Pancreas (tissue), 10 donors: ENCODE data around the gene SBNO2. TPM values are rescaled to one million over a fixed set of nuclear protein-coding genes. Genes with fewer than 3 reads are reported as not detected.
A peak's percentile ranks its signal among the peaks of the same experiment; 100 is the strongest.

Experiments
- ATAC-seq, 4 donors: fragments of 200-7000 bp; cut with Tn5 transposase; one replicate each; pipeline versions ENCODE4 v1.8.0 to v1.9.1; 2020; ENCODE audit warnings: mild to moderate bottlenecking in 4 of 4, moderate library complexity in 4 of 4
- DNase-seq, 6 donors: peaks; one replicate each; pipeline ENCODE4 v3.0.0-alpha.2; 2020
- FAIRE-seq: peaks from 2 replicates; lab custom pipeline; 2012; peaks lifted over from hg19 to GRCh38; lab: Jason Lieb, UNC
- H3K27ac ChIP-seq, 4 donors: fragments of 200-600 bp; sonication (generic); 1 replicate in 3 of 4; 2 replicates in 1 of 4; pipeline versions ENCODE4 v1.5.0 to v1.8.0; 2020
- H3K27me3 ChIP-seq, 4 donors: fragments of 200-600 bp; one replicate each; pipeline ENCODE4 v1.8.0; 2021
- H3K36me3 ChIP-seq, 3 donors: fragments of 200-600 bp; sonication (generic) in 1 of 3; one replicate each; pipeline versions ENCODE4 v1.5.0 to v1.8.0; 2020 to 2021
- H3K4me1 ChIP-seq, 3 donors: fragments of 200-600 bp; one replicate each; pipeline ENCODE4 v1.8.0; 2021
- H3K4me3 ChIP-seq, 4 donors: fragments of 200-600 bp; sonication (generic) in 2 of 4; one replicate each; pipeline versions ENCODE4 v1.5.0 to v1.8.0; 2020 to 2021
- H3K9me3 ChIP-seq, 4 donors: fragments of 200-600 bp; one replicate each; pipeline ENCODE4 v1.8.0; 2021
- WGBS, 2 donors: extraction: QIAGEN DNeasy Blood & Tissue Kit; methylation state at CpG; one replicate each; pipeline ENCODE4 v1.1.7; 2013; 5-methylcytosine and 5-hydroxymethylcytosine counted together
- intact Hi-C, 3 donors: fragments of 100-400 bp; cut with DNase I; formaldehyde crosslinking; loops; one replicate each; pipeline versions ENCODE4 v1.11.1 to v1.14.2; 2022
- polyA plus RNA-seq, 2 donors: library from polyadenylated mRNA; stranded (reverse); fragments of 200-250 nt; gene quantifications; one replicate each; pipeline ENCODE4 v1.2.3, GENCODE V29; 2013
- total RNA-seq, 6 donors: library from RNA; stranded (reverse); fragmentation: NEBNext Ultra II Directional in 4 of 6; extraction: Animal tissue kit (Norgen Biotek cat#: 25700) in 4 of 6; gene quantifications; one replicate each; pipeline versions ENCODE4 v1.2.1 to v1.2.4, GENCODE V29; 2021 to 2023
- TF ChIP-seq, protein P1 (sequence below), 4 donors: fragments of 200-600 bp; sonication (generic) in 3 of 4; IDR thresholded peaks; one replicate each; pipeline versions ENCODE4 v1.5.0 to v1.8.0; 2021; ENCODE audit warnings: antibody characterized with exemption in 4 of 4
- donor health status: healthy with polysubstance abuse.
- donor health status: DM: no; HTN: no; CAD: no; lungs with moderate emphysema.
- donor health status: DM: no; HTN: no; CAD: no.
- donor health status: control.
- donor health status: control.
- donor health status: Bipolar disorder and iron deficiency.
- donor health status: DM: yes; HTN: yes; CAD: no.
- donor health status: DM: no; HTN: no; CAD: no.
- donor health status: DM: no; HTN: no; CAD: no.
- donor health status: DM: yes; HTN: yes; CAD: no.

SBNO2 gene
- total and polyA plus RNA-seq, 8 donors, result 16.8 to 53.9 (median 27.4) TPM

DNA sequence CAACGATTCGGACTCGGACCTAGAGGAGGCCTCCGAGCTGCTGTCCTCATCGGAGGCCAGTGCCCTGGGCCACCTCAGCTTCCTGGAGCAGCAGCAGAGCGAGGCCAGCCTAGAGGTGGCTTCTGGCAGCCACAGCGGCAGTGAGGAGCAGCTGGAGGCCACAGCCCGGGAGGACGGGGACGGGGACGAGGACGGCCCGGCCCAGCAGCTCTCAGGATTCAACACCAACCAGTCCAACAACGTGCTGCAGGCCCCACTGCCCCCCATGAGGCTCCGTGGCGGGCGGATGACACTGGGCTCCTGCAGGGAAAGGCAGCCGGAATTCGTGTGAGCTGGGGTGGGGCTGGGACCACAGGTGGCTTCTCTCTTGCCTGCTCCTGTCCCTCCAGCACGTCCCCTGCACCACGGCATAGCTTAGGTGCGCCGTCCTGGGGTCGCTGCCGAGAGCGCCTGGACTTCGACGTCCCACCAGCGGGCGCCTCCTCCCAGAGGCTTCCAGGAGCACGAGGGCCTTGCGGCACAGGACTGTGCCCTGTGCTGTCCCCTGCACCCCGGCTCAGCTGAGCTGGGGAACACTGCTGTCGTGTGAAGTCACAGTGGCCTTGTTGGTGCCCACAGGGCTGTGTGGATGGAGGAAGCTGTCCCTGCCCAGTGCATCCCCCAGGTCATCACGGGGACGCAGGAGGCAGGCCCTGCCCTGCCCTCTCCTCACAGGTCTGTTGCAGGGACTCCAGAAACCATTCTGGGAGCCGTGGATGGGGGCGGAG lies 88.2 kb downstream of the SBNO2 start:
- H3K36me3 ChIP-seq, result peaks cover 0 to 12% (median 11%) of the 10 kb centered on the region in 3 donors
- FAIRE-seq (no peak), ATAC-seq (no peak), DNase-seq (peak in 3 of 6 donors; percentile 37 to 71 (median 55))
- 81% methylated on average over 34 to 38 of the region's 38 CpGs for WGBS, 2 donors
- H3K4me3 ChIP-seq, result no peak overlapping the region
- H3K4me1 ChIP-seq, result peaks cover 0 to 7% (median 0%) of the 10 kb centered on the region in 3 donors
- no peaks in the 10 kb centered on the region for H3K9me3 ChIP-seq
- no peaks in the 10 kb centered on the region for H3K27me3 ChIP-seq
- H3K27ac ChIP-seq, result no peak overlapping the region
- TF ChIP-seq, protein P1, sequence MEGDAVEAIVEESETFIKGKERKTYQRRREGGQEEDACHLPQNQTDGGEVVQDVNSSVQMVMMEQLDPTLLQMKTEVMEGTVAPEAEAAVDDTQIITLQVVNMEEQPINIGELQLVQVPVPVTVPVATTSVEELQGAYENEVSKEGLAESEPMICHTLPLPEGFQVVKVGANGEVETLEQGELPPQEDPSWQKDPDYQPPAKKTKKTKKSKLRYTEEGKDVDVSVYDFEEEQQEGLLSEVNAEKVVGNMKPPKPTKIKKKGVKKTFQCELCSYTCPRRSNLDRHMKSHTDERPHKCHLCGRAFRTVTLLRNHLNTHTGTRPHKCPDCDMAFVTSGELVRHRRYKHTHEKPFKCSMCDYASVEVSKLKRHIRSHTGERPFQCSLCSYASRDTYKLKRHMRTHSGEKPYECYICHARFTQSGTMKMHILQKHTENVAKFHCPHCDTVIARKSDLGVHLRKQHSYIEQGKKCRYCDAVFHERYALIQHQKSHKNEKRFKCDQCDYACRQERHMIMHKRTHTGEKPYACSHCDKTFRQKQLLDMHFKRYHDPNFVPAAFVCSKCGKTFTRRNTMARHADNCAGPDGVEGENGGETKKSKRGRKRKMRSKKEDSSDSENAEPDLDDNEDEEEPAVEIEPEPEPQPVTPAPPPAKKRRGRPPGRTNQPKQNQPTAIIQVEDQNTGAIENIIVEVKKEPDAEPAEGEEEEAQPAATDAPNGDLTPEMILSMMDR (IDR thresholded peaks at IDR 0.05), result no peak
- intact Hi-C loops, result no loop called here

DNA sequence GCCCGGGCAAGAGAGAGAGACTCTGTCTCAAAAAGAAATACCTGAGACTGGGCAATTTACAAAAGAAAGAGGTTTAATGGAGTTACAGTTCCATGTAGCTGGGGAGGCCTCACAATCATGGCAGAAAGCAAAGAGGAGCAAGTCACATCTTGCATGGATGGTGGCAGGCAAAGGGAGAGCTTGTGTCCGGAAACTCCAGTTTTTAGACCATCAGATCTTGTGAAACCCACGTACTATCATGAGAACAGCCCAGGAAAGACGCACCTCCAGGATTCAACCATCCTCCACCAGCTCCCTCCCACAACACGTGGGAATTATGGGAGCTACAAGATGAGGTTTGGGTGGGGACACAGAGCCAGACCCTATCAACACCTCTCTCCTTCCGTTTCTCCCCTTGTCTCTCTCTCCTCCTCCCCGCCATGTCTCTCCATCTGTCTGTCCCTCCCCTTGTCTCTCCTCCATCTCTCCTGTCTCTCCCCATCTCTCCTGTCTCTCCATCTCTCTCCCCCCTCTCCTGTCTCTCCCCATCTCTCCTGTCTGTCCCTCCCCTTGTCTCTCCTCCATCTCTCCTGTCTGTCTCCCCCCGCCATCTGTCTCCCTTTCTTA lies 88.9 kb downstream of the SBNO2 start:
- Histone ChIP-seq H3K36me3 (peaks cover 0 to 9% (median 8%) of the 10 kb centered on the region in 3 donors), H3K9me3 (no peaks in the 10 kb centered on the region), H3K4me3 (no peak overlapping the region), H3K27me3 (no peaks in the 10 kb centered on the region), H3K4me1 (peaks cover 0 to 7% (median 0%) of the 10 kb centered on the region in 3 donors), H3K27ac (no peak overlapping the region)
- intact Hi-C loops, result no loop called here
- no peak for FAIRE-seq
- TF ChIP-seq, protein P1 (IDR thresholded peaks at IDR 0.05), result no peak
- DNase-seq, result no peak
- no peak for ATAC-seq
- WGBS, 2 donors, result 82 to 87% methylated on average over 8 of the region's 8 CpGs

DNA sequence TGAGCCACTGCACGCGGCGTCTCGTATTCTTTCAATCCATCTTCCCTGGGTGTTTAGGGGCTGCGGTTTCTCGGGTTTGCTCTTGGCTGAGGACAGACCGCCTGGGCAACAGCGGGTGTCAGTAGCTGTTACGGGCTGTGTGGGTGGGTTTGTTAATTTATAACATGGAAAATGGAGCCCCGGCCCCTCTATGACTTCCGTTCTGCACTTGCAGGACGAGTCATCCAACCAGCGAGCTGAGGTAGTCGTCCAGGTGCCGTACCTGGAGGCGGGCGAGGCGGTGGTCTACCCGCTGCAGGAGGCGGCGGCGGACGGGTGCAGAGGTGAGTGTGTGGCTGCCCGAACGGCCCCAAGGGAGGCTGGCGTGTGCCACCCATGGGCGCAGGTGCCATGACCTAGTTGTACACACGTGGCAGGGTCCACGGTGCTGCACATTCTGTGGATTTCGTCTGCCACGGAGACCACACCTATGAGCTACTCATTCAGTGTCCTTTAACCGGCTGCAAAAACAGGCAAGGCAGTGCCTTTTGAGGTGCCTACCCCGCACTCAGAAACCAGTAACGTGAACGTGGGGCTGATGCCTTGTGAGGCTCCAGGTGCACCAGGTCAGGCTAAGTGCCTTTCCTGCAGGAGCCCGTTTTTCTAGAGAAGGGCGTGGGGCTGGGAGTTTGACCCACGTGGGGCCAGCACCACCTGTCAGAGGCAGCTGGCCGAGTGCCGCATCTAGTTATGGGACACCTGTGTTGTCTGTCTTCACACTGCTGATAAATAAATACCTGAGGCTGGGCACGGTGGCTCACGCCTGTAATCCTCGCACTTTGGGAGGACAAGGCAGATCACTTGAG lies 89.8 kb downstream of the SBNO2 start:
- intact Hi-C loops, result no loop called here
- no peak for FAIRE-seq
- H3K4me3 ChIP-seq, result no peak overlapping the region
- H3K36me3 ChIP-seq, result peaks cover 0 to 9% (median 8%) of the 10 kb centered on the region in 3 donors
- H3K4me1 ChIP-seq, result peaks cover 0 to 7% (median 0%) of the 10 kb centered on the region in 3 donors
- peak in 3 of 6 donors; percentile 44 to 75 (median 57) for DNase-seq
- 50 to 55% methylated on average over 43 of the region's 43 CpGs for WGBS, 2 donors
- H3K9me3 ChIP-seq, result no peaks in the 10 kb centered on the region
- ATAC-seq, result no peak
- no peaks in the 10 kb centered on the region for H3K27me3 ChIP-seq
- TF ChIP-seq, protein P1 (IDR thresholded peaks at IDR 0.05), result no peak
- H3K27ac ChIP-seq, result no peak overlapping the region

DNA sequence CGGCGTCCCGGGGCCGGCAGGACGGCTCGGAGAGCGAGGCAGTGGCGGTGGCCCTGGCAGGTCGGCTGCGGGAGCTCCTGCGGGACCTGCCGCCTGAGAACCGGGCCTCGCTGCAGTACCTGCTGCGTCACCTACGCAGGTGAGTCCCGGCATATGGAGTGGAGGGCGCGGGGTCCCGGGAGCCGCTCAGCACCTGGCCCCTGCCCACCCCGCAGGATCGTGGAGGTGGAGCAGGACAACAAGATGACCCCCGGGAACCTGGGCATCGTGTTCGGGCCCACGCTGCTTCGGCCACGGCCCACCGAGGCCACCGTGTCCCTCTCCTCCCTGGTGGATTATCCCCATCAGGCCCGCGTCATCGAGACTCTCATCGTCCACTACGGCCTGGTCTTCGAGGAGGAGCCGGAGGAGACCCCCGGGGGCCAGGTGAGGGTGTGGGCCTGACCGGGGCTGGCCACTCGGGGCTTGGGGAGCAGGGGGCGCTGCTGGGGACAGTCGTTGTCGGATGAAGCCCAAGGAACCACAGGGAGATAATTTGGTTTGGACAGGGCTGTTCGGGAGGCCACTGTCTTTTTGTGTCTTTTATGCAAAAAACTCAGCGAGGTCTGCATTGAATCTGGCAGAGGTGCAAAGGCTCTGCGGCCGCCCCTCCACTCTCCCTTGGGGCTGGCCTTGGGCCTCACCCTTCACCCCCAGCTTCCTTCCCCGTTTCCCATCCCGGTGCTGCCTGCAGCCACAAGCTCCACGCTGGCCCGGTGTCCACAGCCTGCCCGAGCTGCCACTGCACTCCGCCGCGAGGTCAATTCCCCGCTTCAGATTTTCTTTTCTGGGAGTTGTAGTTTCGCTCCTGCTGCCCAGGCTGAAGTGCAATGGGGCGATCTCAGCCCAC lies 90.9 kb downstream of the SBNO2 start:
- peaks cover 0 to 7% (median 0%) of the 10 kb centered on the region in 3 donors for H3K4me1 ChIP-seq
- 51 to 68% methylated on average over 48 to 59 of the region's 59 CpGs for WGBS, 2 donors
- TF ChIP-seq, protein P1 (IDR thresholded peaks at IDR 0.05), result no peak
- no peak for ATAC-seq
- no peak for FAIRE-seq
- peak in 3 of 6 donors; percentile 30 to 84 (median 61) for DNase-seq
- no peaks in the 10 kb centered on the region for H3K9me3 ChIP-seq
- no peak overlapping the region for H3K27ac ChIP-seq
- H3K27me3 ChIP-seq, result no peaks in the 10 kb centered on the region
- H3K4me3 ChIP-seq, result peak overlapping the region; percentile 2 to 44 (median 29)
- peaks cover 0 to 6% (median 0%) of the 10 kb centered on the region in 3 donors for H3K36me3 ChIP-seq
- intact Hi-C loops, result no loop called here
